H1 (cell line): ENCODE data around the gene ST6GALNAC2. TPM values are rescaled to one million over a fixed set of nuclear protein-coding genes. Genes with fewer than 3 reads are reported as not detected.
A peak's percentile ranks its signal among the peaks of the same experiment; 100 is the strongest.

Source experiments
- CTCF ChIA-PET: fragments of 300-600 bp; sonication (Branson Sonifier 250); formaldehyde crosslinking; loops from one replicate; lab custom pipeline; 2021; ENCODE audit not compliant: partially characterized antibody; lab: Charles Lee
- POLR2A ChIA-PET: fragments of 300-600 bp; sonication (Branson Sonifier 250); formaldehyde crosslinking; loops from one replicate; lab custom pipeline; 2021; ENCODE audit warnings: inconsistent platforms; ENCODE audit not compliant: partially characterized antibody; lab: Charles Lee
- DNase-seq, 2 experiments: peaks; one replicate each; pipeline versions ENCODE4 v3.0.0 to v3.0.0-alpha.2; 2010 to 2022; ENCODE audit warnings: low spot score in 2 of 2, low read depth in 1 of 2, mixed read lengths in 1 of 2
- FAIRE-seq: peaks from 2 replicates; lab custom pipeline; 2011; peaks lifted over from hg19 to GRCh38; lab: Jason Lieb, UNC
- H2AFZ ChIP-seq: 2 replicates; pipeline ENCODE4 v1.8.1; 2012; ENCODE audit warnings: low read length, inconsistent platforms
- H2AK5ac ChIP-seq: 2 replicates; pipeline ENCODE4 v1.6.1; 2013; ENCODE audit warnings: low read depth, low read length
- H2BK120ac ChIP-seq: replicated peaks from 2 replicates; pipeline ENCODE3; 2013; ENCODE audit warnings: low read depth, low read length, inconsistent platforms
- H2BK12ac ChIP-seq: 2 replicates; pipeline ENCODE4 v1.6.1; 2013; ENCODE audit warnings: low read depth, low read length
- H2BK15ac ChIP-seq: 2 replicates; pipeline ENCODE4 v1.6.1; 2013; ENCODE audit warnings: low read length
- H2BK20ac ChIP-seq: 2 replicates; pipeline ENCODE4 v1.6.1; 2013; ENCODE audit warnings: low read length
- H2BK5ac ChIP-seq: 2 replicates; pipeline ENCODE4 v1.6.1; 2013; ENCODE audit warnings: low read depth, low read length
- H3K14ac ChIP-seq: 2 replicates; pipeline ENCODE4 v1.6.1; 2013; ENCODE audit warnings: inconsistent platforms; ENCODE audit not compliant: insufficient read length
- H3K18ac ChIP-seq: 2 replicates; pipeline ENCODE4 v1.6.1; 2013; ENCODE audit warnings: low read length; ENCODE audit errors: extremely low read depth
- H3K23ac ChIP-seq: 2 replicates; pipeline ENCODE4 v1.6.1; 2013; ENCODE audit warnings: inconsistent platforms; ENCODE audit not compliant: insufficient read length
- H3K23me2 ChIP-seq: 2 replicates; pipeline ENCODE4 v1.6.1; 2013; ENCODE audit warnings: low read depth, low read length
- H3K27ac ChIP-seq: 2 replicates; pipeline ENCODE4 v1.6.1; 2011; ENCODE audit warnings: low read depth, low read length, inconsistent platforms
- H3K27me3 ChIP-seq, 4 experiments: replicated peaks in 1 of 4; 1 replicate in 1 of 4; 2 replicates in 3 of 4; pipeline versions ENCODE4 v1.6.1 to v1.8.1; 2011 to 2013; ENCODE audit warnings: low read length in 3 of 4, mild to moderate bottlenecking in 3 of 4, inconsistent platforms in 2 of 4, mixed read lengths in 2 of 4, moderate library complexity in 1 of 4; ENCODE audit not compliant: control insufficient read depth in 3 of 4, insufficient read depth in 3 of 4; ENCODE audit errors: extremely low read depth in 1 of 4
- H3K36me3 ChIP-seq, 4 experiments: 2 replicates each; pipeline versions ENCODE4 v1.6.1 to v1.8.1; 2011 to 2013; ENCODE audit warnings: mild to moderate bottlenecking in 4 of 4, low read length in 3 of 4, moderate library complexity in 2 of 4, control low read depth in 1 of 4, inconsistent platforms in 1 of 4; ENCODE audit not compliant: insufficient read depth in 4 of 4, control insufficient read depth in 2 of 4
- H3K4ac ChIP-seq: replicated peaks from 2 replicates; pipeline ENCODE3; 2013; ENCODE audit warnings: low read length, low read depth, mixed read lengths, inconsistent platforms; ENCODE audit not compliant: insufficient read length
- H3K4me1 ChIP-seq, 4 experiments: replicated peaks in 1 of 4; 1 replicate in 1 of 4; 2 replicates in 3 of 4; pipeline versions ENCODE4 v1.6.1 to v1.8.1; 2011 to 2013; ENCODE audit warnings: low read length in 3 of 4, inconsistent platforms in 2 of 4, mixed read lengths in 1 of 4; ENCODE audit not compliant: insufficient read depth in 4 of 4, control insufficient read depth in 3 of 4
- H3K4me2 ChIP-seq, 2 experiments: 2 replicates each; pipeline versions ENCODE4 v1.6.1 to v1.8.1; 2011 to 2013; ENCODE audit warnings: low read depth in 2 of 2, low read length in 2 of 2, control low read depth in 1 of 2, inconsistent platforms in 1 of 2, mild to moderate bottlenecking in 1 of 2; ENCODE audit not compliant: insufficient read depth in 1 of 2
- H3K4me3 ChIP-seq, 4 experiments: fragments of 200-600, 300-600 bp in 1 of 4; sonication (generic), shearing (Covaris generic), sonication (Bioruptor Twin) in 1 of 4; 2 replicates each; pipeline versions ENCODE4 v1.5.1 to v1.8.1; 2011 to 2016; ENCODE audit warnings: low read length in 4 of 4, low read depth in 3 of 4, control low read depth in 2 of 4, inconsistent platforms in 2 of 4, mild to moderate bottlenecking in 2 of 4, mixed read lengths in 1 of 4, moderate library complexity in 1 of 4; ENCODE audit not compliant: insufficient read depth in 2 of 4; ENCODE audit errors: extremely low read depth in 1 of 4
- H3K56ac ChIP-seq: replicated peaks from 2 replicates; pipeline ENCODE3; 2013; ENCODE audit warnings: low read depth, mild to moderate bottlenecking, mixed read lengths, low read length, inconsistent platforms; ENCODE audit not compliant: insufficient read length
- H3K79me1 ChIP-seq: 2 replicates; pipeline ENCODE4 v1.6.1; 2013; ENCODE audit warnings: low read depth, low read length, control low read depth
- H3K79me2 ChIP-seq, 2 experiments: 2 replicates each; pipeline versions ENCODE4 v1.6.1 to v1.8.1; 2012 to 2013; ENCODE audit warnings: low read length in 2 of 2, mild to moderate bottlenecking in 2 of 2, inconsistent platforms in 1 of 2; ENCODE audit not compliant: insufficient read depth in 2 of 2, control insufficient read depth in 1 of 2
- H3K9ac ChIP-seq, 4 experiments: replicated peaks in 1 of 4; 1 replicate in 1 of 4; 2 replicates in 3 of 4; pipeline versions ENCODE4 v1.6.1 to v1.8.1; 2011 to 2013; ENCODE audit warnings: low read depth in 3 of 4, low read length in 3 of 4, control low read depth in 2 of 4, mild to moderate bottlenecking in 2 of 4, moderate library complexity in 2 of 4, inconsistent platforms in 1 of 4; ENCODE audit errors: extremely low read depth in 1 of 4
- H3K9me3 ChIP-seq, 2 experiments: 2 replicates each; pipeline versions ENCODE4 v1.6.1 to v1.8.1; 2012 to 2013; ENCODE audit warnings: mild to moderate bottlenecking in 2 of 2, moderate library complexity in 2 of 2, control low read depth in 1 of 2, inconsistent platforms in 1 of 2, low read depth in 1 of 2, low read length in 1 of 2, mixed read lengths in 1 of 2; ENCODE audit not compliant: insufficient read depth in 2 of 2
- H4K20me1 ChIP-seq, 2 experiments: replicated peaks in 1 of 2; 2 replicates each; pipeline versions ENCODE3 to v1.8.1; 2011 to 2013; ENCODE audit warnings: inconsistent platforms in 2 of 2, low read length in 2 of 2, mild to moderate bottlenecking in 1 of 2; ENCODE audit not compliant: insufficient read depth in 2 of 2, control insufficient read depth in 1 of 2
- H4K5ac ChIP-seq: 2 replicates; pipeline ENCODE4 v1.6.1; 2013; ENCODE audit warnings: low read length, low read depth, mixed read lengths, inconsistent platforms; ENCODE audit not compliant: insufficient read length
- H4K8ac ChIP-seq: 2 replicates; pipeline ENCODE4 v1.8.0; 2013; ENCODE audit warnings: mild to moderate bottlenecking, moderate library complexity, low read length, inconsistent platforms; ENCODE audit not compliant: insufficient read depth; ENCODE audit errors: extremely low read depth
- H4K91ac ChIP-seq: replicated peaks from 2 replicates; pipeline ENCODE3; 2013; ENCODE audit warnings: low read length, mixed read lengths, inconsistent platforms; ENCODE audit not compliant: insufficient read length
- CEBPB ChIP-seq: IDR thresholded peaks from 2 replicates; pipeline ENCODE4 v1.6.1; 2012; ENCODE audit warnings: low read depth, low read length
- FOSL1 ChIP-seq: IDR thresholded peaks from 2 replicates; pipeline ENCODE4 v1.6.1; 2011; ENCODE audit warnings: mild to moderate bottlenecking, low read depth, low read length, moderate library complexity; ENCODE audit not compliant: insufficient read depth
- KDM5A ChIP-seq: fragments of 200-600 bp; IDR thresholded peaks from 2 replicates; pipeline ENCODE4 v1.7.1; 2012; ENCODE audit warnings: mild to moderate bottlenecking, low read length, inconsistent platforms, mixed read lengths
- MAX ChIP-seq: IDR thresholded peaks from 2 replicates; pipeline ENCODE4 v1.6.1; 2012; ENCODE audit warnings: inconsistent platforms
- POLR2AphosphoS5 ChIP-seq: IDR thresholded peaks from 2 replicates; pipeline ENCODE4 v1.6.1; 2011; ENCODE audit warnings: low read depth, low read length
- RAD21 ChIP-seq, 2 experiments: IDR thresholded peaks in 1 of 2; conservative IDR thresholded peaks in 1 of 2; 2 replicates each; pipeline ENCODE4 v1.6.1; 2011; ENCODE audit warnings: low read depth in 2 of 2, low read length in 2 of 2, improper control_type of control experiment in 1 of 2, inconsistent platforms in 1 of 2, mild to moderate bottlenecking in 1 of 2, moderate library complexity in 1 of 2
- RFX5 ChIP-seq: IDR thresholded peaks from 2 replicates; pipeline ENCODE4 v1.6.1; 2011; ENCODE audit warnings: low read depth, low read length, improper control_type of control experiment, borderline replicate concordance
- SAP30 ChIP-seq: fragments of 300-600 bp; sonication (generic); IDR thresholded peaks from 2 replicates; pipeline ENCODE4 v1.7.1; 2012; ENCODE audit warnings: low read length, moderate library complexity, mild to moderate bottlenecking, inconsistent platforms; ENCODE audit not compliant: insufficient read depth, insufficient replicate concordance
- SP1 ChIP-seq: IDR thresholded peaks from 2 replicates; pipeline ENCODE4 v1.6.1; 2011; ENCODE audit warnings: low read depth, low read length
- SP2 ChIP-seq: IDR thresholded peaks from 2 replicates; pipeline ENCODE4 v1.6.1; 2012; ENCODE audit warnings: mild to moderate bottlenecking, low read length, inconsistent platforms
- TAF1 ChIP-seq: IDR thresholded peaks from 2 replicates; pipeline ENCODE4 v1.6.1; 2011; ENCODE audit warnings: mild to moderate bottlenecking, low read depth, low read length
- YY1 ChIP-seq: IDR thresholded peaks from 2 replicates; pipeline ENCODE4 v1.6.1; 2011; ENCODE audit warnings: low read depth, mild to moderate bottlenecking, low read length
- WGBS, 2 experiments: shearing (Covaris generic) in 1 of 2; methylation state at CpG; one replicate each; pipeline versions ENCODE4 v1.1.6 to v1.1.7; 2013 to 2015; ENCODE audit warnings: low lambda C conversion rate in 2 of 2, mixed read lengths in 2 of 2, inconsistent platforms in 1 of 2, low coverage in 1 of 2, missing lambda C conversion rate in 1 of 2; ENCODE audit not compliant: insufficient replicate concordance in 2 of 2, insufficient coverage in 1 of 2, insufficient read length in 1 of 2; ENCODE audit errors: extremely low coverage in 1 of 2, missing lambda C conversion rate in 1 of 2; 5-methylcytosine and 5-hydroxymethylcytosine counted together
- polyA plus RNA-seq, 7 experiments: library from polyadenylated mRNA; depleted of rRNA in 3 of 7; stranded (reverse) in 5 of 7; unstranded in 2 of 7; fragments of >200 nt in 5 of 7; fragments of 200-250 nt in 2 of 7; gene quantifications; 1 replicate in 5 of 7; 2 replicates in 1 of 7; 4 replicates in 1 of 7; pipeline versions ENCODE4 v1.2.1 to v1.2.3, GENCODE V29; 2011 to 2013; ENCODE audit warnings: missing spikeins in 2 of 7, mixed read lengths in 2 of 7
- total RNA-seq: library from RNA; stranded (reverse); fragmentation: NEBNext Ultra II Directional; extraction: Animal tissue kit (Norgen Biotek cat#: 25700); gene quantifications from 2 replicates; pipeline ENCODE4 v1.2.1, GENCODE V29; 2021

The ST6GALNAC2 gene
- total and polyA plus RNA-seq, 2 of the 8 experiments (the other 6 are each of a cell fraction or from before 2014, with no cell fraction given): 0.09 TPM; not detected in 1

- H3K9ac ChIP-seq: no peak overlapping the region
- no peak overlapping the region for H3K56ac ChIP-seq
- H2BK12ac ChIP-seq: no peak overlapping the region
- CTCF ChIA-PET: interaction anchor here (0.9 to 15.6 kb wide), 8 partner anchors 8 to 148 kb away, joined by 3 to 260 read pairs (median 4); no protein-coding TSS in a partner anchor
- no peak overlapping the region for H3K4ac ChIP-seq
- H3K4me1 ChIP-seq: peaks cover 0 to 13% (median 9%) of the 10 kb centered on the region in 4 experiments; a peak in 6 of 7 replicates
- DNase-seq (peak in 1 of 2 experiments; percentile 41), FAIRE-seq (no peak)
- no peak overlapping the region; the same call in 1 of the 2 replicates for H4K8ac ChIP-seq
- H2BK20ac ChIP-seq: no peak overlapping the region
- 0 out of 2 replicates have a peak overlapping the region, but pooled peaks have one; percentile 35 for H2BK5ac ChIP-seq
- no peak overlapping the region for H3K27ac ChIP-seq
- H2BK15ac ChIP-seq: no peak overlapping the region
- H2BK120ac ChIP-seq: no peak overlapping the region
- H3K4me3 ChIP-seq: no peak overlapping the region
- peak overlapping the region; percentile 24; the same call in 1 of the 2 replicates for H2AK5ac ChIP-seq
- POLR2A ChIA-PET: interaction anchor here (0.6 to 5.7 kb wide), 6 partner anchors 8 to 200 kb away, joined by 3 to 28 read pairs (median 3); no protein-coding TSS in a partner anchor
- no peak overlapping the region for H3K23ac ChIP-seq
- H3K79me1 ChIP-seq: no peaks in the 10 kb centered on the region
- no peaks in the 10 kb centered on the region for H3K36me3 ChIP-seq
- H3K79me2 ChIP-seq: no peaks in the 10 kb centered on the region
- no peaks in the 10 kb centered on the region for H3K9me3 ChIP-seq
- no peaks in the 10 kb centered on the region for H4K20me1 ChIP-seq
- H2AFZ ChIP-seq: no peak overlapping the region
- H4K91ac ChIP-seq: no peak overlapping the region
- H4K5ac ChIP-seq: no peak overlapping the region
- no peak overlapping the region for H3K18ac ChIP-seq
- H3K27me3 ChIP-seq: peaks cover 8 to 46% (median 37%) of the 10 kb centered on the region in 4 experiments
- 87% methylated on average over 18 of the region's 19 CpGs; no CpG with 5 or more reads in 1 of the 2 experiments for whole genome bisulfite sequencing, 2 experiments
- peaks cover 11% of the 10 kb centered on the region for H3K23me2 ChIP-seq
- no peak overlapping the region for H3K4me2 ChIP-seq
- no peak overlapping the region for H3K14ac ChIP-seq
- TF ChIP-seq CEBPB (no peak), SP1 (no peak), POLR2AphosphoS5 (no peak), MAX (no peak), YY1 (no peak), TAF1 (no peak), FOSL1 (no peak), KDM5A (no peak), SAP30 (no peak), RFX5 (no peak), RAD21 (IDR thresholded peaks at IDR 0.05 in 1 of 2, conservative IDR thresholded peaks at IDR 0.05 in 1 of 2; ENCODE audit: low read depth in 2 of 2, low read length in 2 of 2) (no peak), SP2 (no peak)
Observed at GRCh38 chr17:76535788-76536510, 49.7 kb downstream of the ST6GALNAC2 start.
